Right lobe of liver (tissue), 4 donors: ENCODE results near the gene ALG14.

ENCODE experiments used
- CTCF ChIP-seq, 4 donors: fragments of 200-600 bp in 3 of 4; fragments of 450-650 bp in 1 of 4; IDR thresholded peaks; one replicate each; pipeline versions ENCODE4 v1.5.1 to v1.8.0; 2016 to 2022; ENCODE audit warnings: antibody characterized with exemption in 4 of 4, mild to moderate bottlenecking in 2 of 4
- POLR2A ChIP-seq: fragments of 450-650 bp; IDR thresholded peaks from one replicate; pipeline ENCODE4 v1.6.1; 2017; ENCODE audit warnings: antibody characterized with exemption, mild to moderate bottlenecking
- donor health status: DM: no; HTN: no; CAD: no.
- donor health status: DM: no; HTN: no; CAD: no.
- donor health status: DM: no; HTN: yes; CAD: no.

DNA sequence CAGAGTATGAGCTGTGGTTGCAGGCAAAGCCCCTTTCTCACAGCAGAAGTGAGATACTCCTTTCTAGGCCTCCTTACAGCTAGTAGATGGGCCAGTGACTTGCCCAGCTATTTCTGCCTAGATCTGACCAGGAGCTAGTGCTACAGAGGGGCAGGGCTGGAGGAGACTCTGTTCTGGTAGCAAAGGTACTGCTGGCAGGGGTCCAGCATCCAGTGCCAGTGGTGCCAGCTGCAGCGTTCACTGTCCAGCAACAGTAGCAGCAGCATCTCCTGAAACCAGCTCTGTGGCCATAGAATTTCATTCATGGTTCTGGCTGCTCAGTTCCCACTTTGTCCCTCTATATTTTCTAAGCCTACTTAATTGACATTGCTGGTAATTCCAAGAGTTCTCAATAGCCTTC lies 83.4 kb downstream of the ALG14 start:
- TF ChIP-seq CTCF (IDR thresholded peaks at IDR 0.05) (no peak), POLR2A (no peak)
